ENCODE results near the gene EVA1A. TPM values are rescaled to one million over a fixed set of nuclear protein-coding genes. Genes with fewer than 3 reads are reported as not detected.
"Not testable (repeated sequence)": the region's sequence is repeated elsewhere in the genome, so short reads cannot be mapped to it uniquely, and the experiment has no call there.

The EVA1A gene
- total RNA-seq, 2 experiments from 2014 or later, result 0.17 TPM; not detected in 1

DNA sequence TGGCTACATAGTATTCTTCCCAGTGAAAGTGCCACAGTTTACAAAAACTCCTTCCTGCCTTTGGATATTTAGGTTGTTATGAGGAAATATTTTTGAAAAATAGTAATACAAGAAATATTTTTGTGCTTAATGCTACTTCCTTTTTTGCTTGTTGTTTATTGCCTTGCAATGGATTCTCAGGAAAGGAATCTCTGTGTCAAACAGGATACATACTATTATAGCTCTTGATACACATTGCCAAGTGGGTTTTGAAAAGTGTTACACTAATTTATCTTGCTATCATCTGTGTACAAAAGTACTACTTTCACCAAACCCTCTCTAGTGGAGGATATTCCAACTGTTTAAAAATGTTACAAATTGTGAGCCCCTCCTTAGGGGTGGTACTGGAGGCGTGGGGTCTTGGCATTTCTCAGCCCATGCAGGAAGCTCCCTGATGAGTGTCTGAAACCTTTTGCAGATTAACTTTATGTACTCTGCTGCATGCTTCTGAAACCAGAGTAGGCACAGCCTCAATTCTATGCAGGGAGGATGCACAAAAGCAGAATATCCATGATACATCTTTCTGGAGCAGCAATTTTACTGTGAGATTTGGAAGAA lies 54.5 kb downstream of the EVA1A start:
- H3K27me3 Mint-ChIP-seq, result peaks cover 5% of the 10 kb centered on the region
- DNase-seq, result no peak
- no peak overlapping the region for H3K27ac Mint-ChIP-seq
- POLR2A ChIA-PET, result no interaction called here
- no peaks in the 10 kb centered on the region for H3K36me3 Mint-ChIP-seq (ENCODE audit: low read depth)
- no peaks in the 10 kb centered on the region for H3K4me1 Mint-ChIP-seq
- H3K4me3 Mint-ChIP-seq, result no peak overlapping the region
- CTCF ChIA-PET, result no interaction called here
- peaks cover 6% of the 10 kb centered on the region for H3K9me3 Mint-ChIP-seq

DNA sequence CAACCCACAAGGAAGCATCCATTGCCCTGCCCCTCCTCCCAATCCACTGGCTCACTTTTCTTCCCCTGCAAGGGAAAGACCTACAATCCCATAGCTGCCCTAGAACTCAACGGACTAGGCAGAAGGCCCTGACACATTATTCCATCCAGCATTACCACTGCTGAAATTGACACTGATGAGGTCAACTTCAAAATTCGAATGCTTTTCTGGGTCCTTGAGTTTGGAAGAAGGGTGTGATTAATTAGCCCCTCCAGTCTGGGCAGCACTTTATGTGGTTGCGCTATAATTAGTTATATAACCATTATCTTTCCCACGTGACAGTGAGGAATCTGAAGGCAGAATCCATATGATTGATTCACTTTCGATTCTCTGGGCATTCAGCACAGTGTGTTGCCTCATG lies 55.7 kb downstream of the EVA1A start:
- no peak for DNase-seq
- POLR2A ChIA-PET, result no interaction called here
- CTCF ChIA-PET, result no interaction called here
- Mint-ChIP-seq H3K27me3 (peaks cover 5% of the 10 kb centered on the region), H3K4me1 (no peaks in the 10 kb centered on the region), H3K27ac (no peak overlapping the region), H3K36me3 (ENCODE audit: low read depth) (no peaks in the 10 kb centered on the region), H3K9me3 (peaks cover 6% of the 10 kb centered on the region), H3K4me3 (no peak overlapping the region)

DNA sequence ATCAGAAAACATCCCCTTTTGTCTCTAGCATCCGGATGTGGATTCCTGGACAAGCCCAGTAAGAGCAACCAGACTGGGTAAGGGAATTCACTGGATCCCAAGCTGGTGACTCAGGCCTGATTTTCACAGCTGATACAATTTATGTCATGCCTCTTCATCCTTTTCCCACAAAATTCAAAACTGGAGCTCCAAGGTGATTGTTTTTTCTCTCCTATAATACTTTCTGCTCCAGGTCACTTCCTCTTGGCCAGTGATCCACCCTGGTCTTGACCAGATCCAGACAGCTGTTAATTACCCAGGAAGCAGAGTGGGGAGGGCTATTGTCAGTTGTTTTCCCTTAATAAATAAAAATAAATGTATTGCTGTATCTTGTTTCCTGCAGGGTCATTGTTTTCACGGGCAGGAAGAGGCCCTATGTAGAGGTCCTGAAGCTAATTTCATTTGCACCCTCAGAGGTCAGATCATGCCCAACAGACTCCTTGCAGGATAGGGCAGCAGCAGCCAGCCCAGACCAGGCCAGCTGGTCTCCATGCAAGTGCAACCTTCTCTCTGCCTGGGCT lies 57.6 kb downstream of the EVA1A start:
- DNase-seq, result no peak
- CTCF ChIA-PET, result interaction anchor here (0.5 to 1.0 kb wide), 3 partner anchors 13 to 428 kb away, joined by 3 read pairs; no protein-coding TSS in a partner anchor
- Mint-ChIP-seq H3K27ac (no peak overlapping the region), H3K27me3 (no peaks in the 10 kb centered on the region), H3K9me3 (no peaks in the 10 kb centered on the region), H3K4me3 (no peak overlapping the region), H3K36me3 (ENCODE audit: low read depth) (no peaks in the 10 kb centered on the region), H3K4me1 (no peaks in the 10 kb centered on the region)
- POLR2A ChIA-PET, result no interaction called here

DNA sequence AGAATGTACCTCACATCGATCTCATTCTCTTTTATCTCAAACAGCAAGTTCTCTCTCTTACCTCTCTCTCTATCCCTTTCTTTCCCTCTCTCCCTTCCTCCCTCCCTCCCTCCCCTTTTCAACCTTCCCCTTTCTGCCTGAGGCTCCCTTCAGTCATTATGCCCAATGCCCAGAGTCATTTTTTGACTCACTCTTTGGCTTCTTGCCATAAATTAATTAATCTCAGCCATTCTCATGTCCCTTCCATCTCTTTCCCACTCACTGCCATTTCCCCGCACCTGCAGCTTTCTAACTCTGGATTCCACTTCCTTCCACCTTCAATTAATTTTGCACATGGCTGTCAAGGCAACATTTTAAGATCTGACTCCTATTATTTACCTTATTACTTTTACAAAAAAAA lies 60.1 kb downstream of the EVA1A start:
- CTCF ChIA-PET, result no interaction called here
- no peak overlapping the region for H3K27ac Mint-ChIP-seq
- H3K36me3 Mint-ChIP-seq (ENCODE audit: low read depth), result no peaks in the 10 kb centered on the region
- H3K4me1 Mint-ChIP-seq, result no peaks in the 10 kb centered on the region
- DNase-seq, result no peak
- POLR2A ChIA-PET, result no interaction called here
- no peak overlapping the region for H3K4me3 Mint-ChIP-seq
- no peaks in the 10 kb centered on the region for H3K9me3 Mint-ChIP-seq
- H3K27me3 Mint-ChIP-seq, result no peaks in the 10 kb centered on the region

DNA sequence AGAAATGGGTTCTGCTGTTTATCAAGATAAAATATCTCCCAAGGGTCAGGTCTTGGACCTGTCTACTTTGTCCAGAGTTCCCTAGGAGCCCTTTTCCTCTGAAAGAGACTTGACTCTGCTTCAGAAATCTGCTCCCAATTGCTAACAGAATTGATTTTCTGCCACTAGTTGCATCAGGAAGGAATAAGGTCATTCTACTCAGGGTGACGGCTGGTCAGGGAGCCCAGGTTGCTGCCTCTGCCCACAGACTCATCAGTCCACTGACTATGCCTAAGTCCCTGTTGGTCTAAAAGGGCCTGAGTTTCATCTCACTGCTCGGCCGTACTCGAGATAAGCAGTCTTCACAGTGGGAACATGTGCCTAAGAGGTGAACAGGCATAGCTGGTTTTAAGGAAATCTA lies 61.2 kb downstream of the EVA1A start:
- no peak overlapping the region for H3K4me3 Mint-ChIP-seq
- H3K27ac Mint-ChIP-seq, result no peak overlapping the region
- no peaks in the 10 kb centered on the region for H3K36me3 Mint-ChIP-seq (ENCODE audit: low read depth)

DNA sequence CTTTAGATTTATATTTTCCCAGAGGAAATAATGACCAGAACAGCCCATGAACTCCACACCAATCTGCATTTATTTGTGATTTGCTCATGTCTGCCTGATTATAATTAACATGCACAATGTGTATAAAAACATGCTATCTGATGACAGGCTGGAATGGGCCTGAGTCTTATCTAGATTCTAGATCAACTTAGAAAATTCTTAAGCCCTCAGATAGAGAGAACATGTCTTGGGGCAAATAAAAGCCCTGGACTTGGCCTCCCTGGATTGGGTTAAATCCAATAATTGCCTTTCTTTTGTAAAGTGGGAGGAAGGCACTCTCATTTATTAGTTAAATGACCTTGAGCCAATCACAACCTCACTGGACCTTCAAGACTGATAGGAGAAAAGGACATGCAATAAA lies 61.8 kb downstream of the EVA1A start:
- Mint-ChIP-seq H3K27ac (no peak overlapping the region), H3K9me3 (no peaks in the 10 kb centered on the region), H3K36me3 (ENCODE audit: low read depth) (no peaks in the 10 kb centered on the region), H3K27me3 (no peaks in the 10 kb centered on the region), H3K4me3 (no peak overlapping the region), H3K4me1 (no peaks in the 10 kb centered on the region)
- DNase-seq, result no peak
- ChIA-PET POLR2A (no interaction called here), CTCF (no interaction called here)

More for the DNA sequence above, 61.2 kb downstream of the EVA1A start:
- no peak for DNase-seq
- POLR2A ChIA-PET, result no interaction called here
- Mint-ChIP-seq H3K9me3 (no peaks in the 10 kb centered on the region), H3K27me3 (no peaks in the 10 kb centered on the region), H3K4me1 (no peaks in the 10 kb centered on the region)
- CTCF ChIA-PET, result no interaction called here

DNA sequence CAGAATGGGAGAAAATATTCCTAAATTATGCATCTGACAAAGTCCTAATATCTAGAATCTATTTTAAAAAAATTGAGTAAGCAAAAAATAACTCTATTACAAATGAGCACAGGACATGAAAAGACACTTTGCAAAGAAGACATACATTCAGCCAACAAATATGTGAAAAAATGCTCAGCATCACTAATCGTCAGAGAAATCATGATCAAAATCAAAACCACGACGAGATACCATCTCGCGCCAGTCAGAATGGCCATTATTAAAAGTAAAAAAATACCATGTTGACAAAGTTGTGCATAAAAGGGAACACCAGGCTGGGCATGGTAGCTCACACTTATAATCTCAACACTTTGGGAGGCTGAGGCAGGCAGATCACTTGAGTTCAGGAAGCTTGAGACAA lies 63.5 kb downstream of the EVA1A start:
- Mint-ChIP-seq H3K36me3 (ENCODE audit: low read depth) (no peaks in the 10 kb centered on the region), H3K27me3 (no peaks in the 10 kb centered on the region), H3K9me3 (no peaks in the 10 kb centered on the region), H3K4me3 (no peak overlapping the region), H3K27ac (no peak overlapping the region), H3K4me1 (no peaks in the 10 kb centered on the region)
- ChIA-PET CTCF (no interaction called here), POLR2A (no interaction called here)
- no peak for DNase-seq

DNA sequence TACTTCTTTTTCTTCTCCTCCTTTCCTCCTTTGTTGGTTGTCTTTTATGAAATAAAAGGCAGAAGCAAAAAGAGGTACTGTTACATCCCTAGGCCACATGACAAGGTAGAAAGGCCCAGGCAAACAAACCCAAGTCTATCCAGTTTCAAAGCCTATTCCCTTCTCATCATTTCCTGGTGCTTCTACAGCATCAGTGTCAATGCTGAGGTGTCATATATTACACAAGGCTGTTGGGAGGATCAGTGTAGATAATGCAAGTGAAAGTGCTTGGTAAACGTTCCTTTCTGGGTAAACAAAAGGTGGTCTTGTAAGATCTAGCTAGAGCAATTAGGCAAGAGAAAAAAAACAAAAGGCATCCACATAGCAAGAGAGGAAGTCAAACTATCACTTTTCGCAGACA lies 64.9 kb downstream of the EVA1A start:
- H3K4me1 Mint-ChIP-seq, result no peaks in the 10 kb centered on the region
- no peaks in the 10 kb centered on the region for H3K36me3 Mint-ChIP-seq (ENCODE audit: low read depth)
- H3K27me3 Mint-ChIP-seq, result no peaks in the 10 kb centered on the region
- no peaks in the 10 kb centered on the region for H3K9me3 Mint-ChIP-seq
- H3K27ac Mint-ChIP-seq, result no peak overlapping the region
- ChIA-PET CTCF (no interaction called here), POLR2A (no interaction called here)
- no peak overlapping the region for H3K4me3 Mint-ChIP-seq
- DNase-seq, result no peak

DNA sequence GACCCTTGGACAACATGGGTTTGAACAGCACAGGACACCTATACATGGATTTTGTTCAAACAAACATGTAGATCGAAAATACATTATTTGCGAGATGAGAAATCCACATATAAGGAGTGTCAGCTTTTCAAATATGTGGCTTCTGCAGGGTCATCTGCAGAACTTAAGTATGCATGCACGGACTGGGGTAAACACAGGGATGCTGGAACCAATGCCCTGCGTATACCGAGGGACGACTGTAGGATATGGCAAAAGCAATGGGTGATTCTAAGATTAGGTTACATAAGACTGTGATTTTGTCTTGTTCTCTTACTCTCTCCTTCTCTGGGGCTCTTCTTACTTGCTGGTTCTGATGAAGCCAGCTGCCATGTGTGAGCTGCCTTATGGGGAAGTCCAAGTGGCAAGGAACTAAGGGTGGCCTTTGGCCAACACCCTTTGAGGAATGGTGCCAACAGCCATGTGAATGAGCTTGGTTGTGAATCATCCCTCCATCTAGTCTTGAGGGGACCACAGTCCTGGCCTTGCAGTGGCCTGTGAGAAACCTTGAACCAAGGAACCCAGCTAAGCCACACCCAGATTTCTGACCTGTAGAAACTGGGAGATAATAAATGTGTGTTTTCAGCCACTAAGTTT lies 66.5 kb downstream of the EVA1A start:
- H3K27ac Mint-ChIP-seq, result no peak overlapping the region
- CTCF ChIA-PET, result no interaction called here

DNA sequence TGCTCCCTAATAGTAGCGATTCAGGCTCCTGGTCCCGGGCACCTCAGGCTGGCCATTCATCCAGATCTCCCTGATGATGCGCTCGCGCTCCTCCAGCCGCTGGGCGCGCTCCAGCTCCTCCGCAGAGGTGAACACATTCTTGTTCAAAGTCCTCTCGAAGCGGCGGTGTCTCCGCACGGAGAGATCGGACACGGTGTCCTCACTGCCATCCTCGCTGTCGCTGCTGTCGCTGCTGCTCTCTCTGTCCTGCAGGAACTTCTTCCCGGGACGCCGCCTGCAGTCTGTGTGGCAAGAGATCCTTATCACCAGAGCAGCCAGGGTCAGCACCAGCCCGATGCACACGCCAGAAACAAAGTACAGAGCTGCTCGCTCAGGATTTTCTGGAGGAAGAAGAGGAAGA lies 67.5 kb downstream of the EVA1A start:
- H3K9me3 Mint-ChIP-seq, result no peaks in the 10 kb centered on the region
- DNase-seq, result no peak
- no peak overlapping the region for H3K27ac Mint-ChIP-seq
- CTCF ChIA-PET, result no interaction called here
- POLR2A ChIA-PET, result no interaction called here
- no peaks in the 10 kb centered on the region for H3K4me1 Mint-ChIP-seq
- H3K36me3 Mint-ChIP-seq (ENCODE audit: low read depth), result no peaks in the 10 kb centered on the region
- H3K4me3 Mint-ChIP-seq, result no peak overlapping the region
- peaks cover 2% of the 10 kb centered on the region for H3K27me3 Mint-ChIP-seq

More for the DNA sequence above, 66.5 kb downstream of the EVA1A start:
- no peak overlapping the region for H3K4me3 Mint-ChIP-seq
- DNase-seq, result no peak
- H3K9me3 Mint-ChIP-seq, result no peaks in the 10 kb centered on the region
- H3K36me3 Mint-ChIP-seq (ENCODE audit: low read depth), result no peaks in the 10 kb centered on the region
- no peaks in the 10 kb centered on the region for H3K27me3 Mint-ChIP-seq
- no peaks in the 10 kb centered on the region for H3K4me1 Mint-ChIP-seq
- POLR2A ChIA-PET, result no interaction called here

DNA sequence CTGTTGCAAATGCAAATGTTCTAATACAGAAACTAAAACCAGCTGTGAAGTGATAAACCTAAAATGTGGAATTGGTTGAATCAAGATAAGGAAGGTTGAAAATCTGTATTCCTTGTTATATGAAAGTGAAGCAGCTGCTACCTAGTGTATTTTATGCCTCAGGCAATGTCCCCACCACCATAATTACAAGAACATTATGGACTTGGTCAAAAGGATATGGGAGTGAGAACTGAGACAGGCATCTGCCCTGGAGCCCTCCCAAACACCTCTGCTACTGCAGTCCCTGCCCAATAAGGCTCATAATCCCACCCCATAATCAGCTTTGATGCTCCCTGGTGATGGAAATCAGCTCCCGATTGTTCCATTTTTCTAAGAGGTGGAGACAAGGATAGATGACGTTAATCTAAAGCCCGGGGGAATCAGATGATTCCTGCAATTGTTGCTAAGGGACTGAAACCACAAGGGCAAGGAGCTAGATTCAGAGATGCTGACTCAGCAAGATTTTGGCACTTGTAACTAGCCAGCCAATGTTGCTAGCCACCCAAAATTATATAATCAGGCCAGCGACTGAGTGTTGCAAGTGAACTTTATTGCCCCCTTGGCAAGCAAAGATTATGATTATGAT lies 69.5 kb downstream of the EVA1A start:
- ChIA-PET POLR2A (no interaction called here), CTCF (interaction anchor here (0.9 kb wide), 1 partner anchor 12 kb away, joined by 3 read pairs; no protein-coding TSS in a partner anchor)
- Mint-ChIP-seq H3K9me3 (no peaks in the 10 kb centered on the region), H3K36me3 (ENCODE audit: low read depth) (no peaks in the 10 kb centered on the region), H3K27me3 (peaks cover 4% of the 10 kb centered on the region), H3K4me3 (no peak overlapping the region), H3K4me1 (no peaks in the 10 kb centered on the region), H3K27ac (no peak overlapping the region)
- no peak for DNase-seq

DNA sequence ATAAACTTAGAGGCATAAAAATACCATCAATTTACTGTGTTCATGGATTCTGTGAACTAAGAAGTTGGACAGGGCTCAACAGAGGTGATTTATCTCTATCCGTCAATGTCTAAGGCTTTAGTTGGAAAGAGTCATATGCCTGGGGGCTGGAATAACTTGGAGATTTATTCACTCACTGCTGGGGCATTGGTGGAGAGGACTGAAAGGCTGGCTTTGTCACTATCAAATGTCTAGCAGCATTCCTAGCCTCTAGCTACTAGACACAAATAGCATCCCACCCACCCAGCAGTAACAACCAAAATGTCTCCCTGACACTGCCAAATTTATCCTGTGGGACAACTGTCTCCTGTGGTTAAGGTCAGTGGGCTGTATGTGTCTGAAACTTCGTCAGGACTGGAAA lies 71.0 kb downstream of the EVA1A start:
- Mint-ChIP-seq H3K4me1 (no peaks in the 10 kb centered on the region), H3K27ac (no peak overlapping the region), H3K4me3 (no peak overlapping the region), H3K27me3 (peaks cover 6% of the 10 kb centered on the region), H3K9me3 (no peaks in the 10 kb centered on the region), H3K36me3 (ENCODE audit: low read depth) (no peaks in the 10 kb centered on the region)
- CTCF ChIA-PET, result no interaction called here
- no peak for DNase-seq
- POLR2A ChIA-PET, result no interaction called here

DNA sequence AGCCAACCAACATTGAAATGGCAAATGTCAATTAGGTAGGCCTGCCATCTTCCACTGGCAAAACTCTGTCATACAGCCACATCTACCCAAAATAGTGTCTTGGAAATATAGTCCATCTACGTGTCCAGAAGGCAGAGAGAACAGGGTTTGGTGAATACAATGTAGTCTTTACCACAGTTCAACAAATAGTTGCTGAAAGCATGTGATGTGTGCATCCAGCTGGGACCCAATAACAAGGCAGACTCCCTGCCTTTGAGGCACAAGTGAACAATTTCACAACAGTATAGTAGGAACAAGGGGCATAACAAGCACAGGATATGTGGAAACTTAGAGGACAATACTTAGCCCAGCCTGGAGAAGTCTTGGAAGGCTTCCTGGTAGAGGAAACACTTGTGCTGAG lies 72.6 kb downstream of the EVA1A start:
- H3K4me1 Mint-ChIP-seq, result no peaks in the 10 kb centered on the region
- no peaks in the 10 kb centered on the region for H3K9me3 Mint-ChIP-seq
- POLR2A ChIA-PET, result no interaction called here

DNA sequence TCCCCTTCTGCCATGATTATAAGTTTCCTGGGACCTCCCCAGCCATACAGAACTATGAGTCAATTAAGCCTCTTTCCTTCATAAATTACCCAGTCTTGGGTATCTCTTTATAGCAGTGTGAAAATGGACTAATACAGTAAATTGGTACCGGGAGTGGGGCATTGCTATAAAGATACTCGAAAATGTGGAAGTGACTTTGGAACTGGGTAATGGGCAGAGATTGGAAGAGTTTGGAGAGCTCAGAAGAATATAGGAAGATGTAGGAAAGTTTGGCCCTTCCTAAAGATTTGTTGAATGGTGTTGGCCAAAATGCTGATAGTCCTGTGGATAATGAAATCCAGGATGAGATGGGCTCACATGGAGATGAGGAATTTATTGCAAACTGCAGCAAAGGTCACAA lies 74.0 kb downstream of the EVA1A start:
- H3K36me3 Mint-ChIP-seq (ENCODE audit: low read depth); POLR2A ChIA-PET; H3K4me1 Mint-ChIP-seq; H3K27ac Mint-ChIP-seq; H3K9me3 Mint-ChIP-seq; CTCF ChIA-PET; DNase-seq; H3K4me3 Mint-ChIP-seq; H3K27me3 Mint-ChIP-seq: not testable (repeated sequence)

More for the DNA sequence above, 72.6 kb downstream of the EVA1A start:
- no peak for DNase-seq
- CTCF ChIA-PET, result no interaction called here
- Mint-ChIP-seq H3K27ac (no peak overlapping the region), H3K27me3 (peaks cover 9% of the 10 kb centered on the region), H3K4me3 (no peak overlapping the region), H3K36me3 (ENCODE audit: low read depth) (no peaks in the 10 kb centered on the region)

Measured in activated CD4-positive, alpha-beta T cell treated with anti-CD3 and anti-CD28 coated beads, Interleukin-2, amount 10 ng/mL, durations not matched to agents 7 days and 5 days (primary cell).